Endothelial cell of umbilical vein (primary cell): ENCODE measurements around the gene CHIC2. TPM values are rescaled to one million over a fixed set of nuclear protein-coding genes. Genes with fewer than 3 reads are reported as not detected.

ENCODE experiments used
- BruUV-seq: library from RNA; stranded (reverse); fragments of 400-500 nt; replicated peaks from 2 replicates; lab custom pipeline; 2021; lab: Mats Ljungman, UMichigan
- CTCF ChIA-PET: fragments of 300-600, 350-600 bp; sonication (Branson Sonifier 250); formaldehyde crosslinking; loops from one replicate; lab custom pipeline; 2021; ENCODE audit warnings: antibody characterized with exemption, inconsistent platforms; lab: Charles Lee
- POLR2A ChIA-PET: fragments of 300-600, 350-600 bp; sonication (Branson Sonifier 250); formaldehyde crosslinking; loops from one replicate; lab custom pipeline; 2021; ENCODE audit warnings: antibody characterized with exemption, inconsistent platforms; lab: Charles Lee
- DNase-seq: peaks from one replicate; pipeline ENCODE4 v3.0.0-alpha.2; 2011; ENCODE audit warnings: low read depth, low spot score
- FAIRE-seq: peaks from 2 replicates; lab custom pipeline; 2011; peaks lifted over from hg19 to GRCh38; lab: Jason Lieb, UNC
- H2AFZ ChIP-seq: 2 replicates; pipeline ENCODE4 v1.6.0; 2012; ENCODE audit warnings: low read depth, low read length, control low read depth, inconsistent platforms
- H3K27ac ChIP-seq: 2 replicates; pipeline ENCODE4 v1.5.1; 2011; ENCODE audit warnings: low read depth, mild to moderate bottlenecking, control low read depth, low read length, moderate library complexity; ENCODE audit not compliant: insufficient read depth
- H3K27me3 ChIP-seq, 2 experiments: 2 replicates each; pipeline versions ENCODE4 v1.6.0 to v1.6.1; 2011; ENCODE audit warnings: low read length in 2 of 2, mixed read lengths in 1 of 2; ENCODE audit not compliant: control insufficient read depth in 2 of 2, insufficient read depth in 2 of 2
- H3K36me3 ChIP-seq, 2 experiments: 2 replicates in 1 of 2; 3 replicates in 1 of 2; pipeline ENCODE4 v1.5.1; 2011; ENCODE audit warnings: low read length in 2 of 2, mild to moderate bottlenecking in 1 of 2, moderate library complexity in 1 of 2; ENCODE audit not compliant: control insufficient read depth in 2 of 2, insufficient read depth in 2 of 2; ENCODE audit errors: extremely low read depth in 1 of 2
- H3K4me1 ChIP-seq: 3 replicates; pipeline ENCODE4 v1.5.1; 2011; ENCODE audit warnings: mild to moderate bottlenecking, low read length; ENCODE audit not compliant: control insufficient read depth, insufficient read depth; ENCODE audit errors: extremely low read depth
- H3K4me2 ChIP-seq: 2 replicates; pipeline ENCODE4 v1.6.1; 2011; ENCODE audit warnings: low read length, control low read depth, mixed read lengths; ENCODE audit not compliant: insufficient read depth
- H3K4me3 ChIP-seq, 3 experiments: fragments of 200-600 bp in 1 of 3; sonication (generic), shearing (Covaris generic) in 1 of 3; replicated peaks in 1 of 3; 2 replicates each; pipeline ENCODE4 v1.5.1; 2011 to 2016; ENCODE audit warnings: control low read depth in 3 of 3, low read length in 3 of 3, mild to moderate bottlenecking in 2 of 3, inconsistent platforms in 1 of 3, low read depth in 1 of 3, moderate library complexity in 1 of 3; ENCODE audit not compliant: insufficient read depth in 1 of 3
- H3K79me2 ChIP-seq: 2 replicates; pipeline ENCODE4 v1.6.0; 2012; ENCODE audit warnings: low read length, inconsistent platforms; ENCODE audit not compliant: control insufficient read depth, insufficient read depth
- H3K9ac ChIP-seq: replicated peaks from 2 replicates; pipeline ENCODE3; 2011; ENCODE audit warnings: low read length, control low read depth; ENCODE audit not compliant: insufficient read depth; ENCODE audit errors: extremely low read depth
- H3K9me1 ChIP-seq: replicated peaks from 3 replicates; pipeline ENCODE4 v1.6.0; 2011; ENCODE audit warnings: mild to moderate bottlenecking, low read length; ENCODE audit not compliant: control insufficient read depth, insufficient read depth; ENCODE audit errors: extremely low read depth
- H3K9me3 ChIP-seq: replicated peaks from 2 replicates; pipeline ENCODE4 v1.5.1; 2012; ENCODE audit warnings: low read length, inconsistent platforms; ENCODE audit not compliant: control insufficient read depth, insufficient read depth
- H4K20me1 ChIP-seq: replicated peaks from 2 replicates; pipeline ENCODE3; 2011; ENCODE audit warnings: mild to moderate bottlenecking, low read length; ENCODE audit not compliant: control insufficient read depth, insufficient read depth; ENCODE audit errors: extremely low read depth
- EZH2 ChIP-seq: IDR thresholded peaks from 2 replicates; pipeline ENCODE4 v1.6.1; 2012; ENCODE audit warnings: borderline replicate concordance, low read depth, mild to moderate bottlenecking, moderate library complexity, low read length, inconsistent platforms; ENCODE audit not compliant: severe bottlenecking
- FOS ChIP-seq: IDR thresholded peaks from 2 replicates; pipeline ENCODE4 v1.6.1; 2011; ENCODE audit warnings: mild to moderate bottlenecking, low read length, moderate library complexity, borderline replicate concordance; ENCODE audit not compliant: insufficient read depth
- GATA2 ChIP-seq: IDR thresholded peaks from 2 replicates; pipeline ENCODE4 v1.7.0; 2011; ENCODE audit warnings: low read depth, mild to moderate bottlenecking, moderate library complexity, mixed read lengths, low read length; ENCODE audit not compliant: insufficient read length, insufficient read depth
- JUN ChIP-seq: IDR thresholded peaks from 2 replicates; pipeline ENCODE4 v1.6.1; 2011; ENCODE audit warnings: borderline replicate concordance, low read depth; ENCODE audit not compliant: insufficient read length, insufficient read depth
- MYC ChIP-seq: IDR thresholded peaks from one replicate; pipeline ENCODE4 v1.6.1; 2011; ENCODE audit warnings: mild to moderate bottlenecking, low read depth, low read length
- POLR2A ChIP-seq: IDR thresholded peaks from 2 replicates; pipeline ENCODE4 v1.6.1; 2012; ENCODE audit warnings: low read depth, mild to moderate bottlenecking, control low read depth, low read length
- POLR2AphosphoS5 ChIP-seq: IDR thresholded peaks from 2 replicates; pipeline ENCODE4 v1.6.1; 2012; ENCODE audit warnings: low read depth, mild to moderate bottlenecking, control low read depth, low read length, moderate library complexity; ENCODE audit not compliant: insufficient read depth
- dilution Hi-C: fragments of 300-500 bp; cut with MboI; formaldehyde crosslinking; loops from one replicate; pipeline ENCODE4 v1.15.0; 2019; ENCODE audit warnings: low sequenced_read_pairs; ENCODE audit not compliant: extremely low pct_ligation_motif_present
- intact Hi-C: fragments of 100-400 bp; cut with micrococcal nuclease; formaldehyde crosslinking; loops from one replicate; pipeline ENCODE4 v1.10.0; 2022
- polyA plus RNA-seq, 4 experiments: library from polyadenylated mRNA; depleted of rRNA in 3 of 4; stranded (reverse) in 3 of 4; unstranded in 1 of 4; fragments of >200 nt; gene quantifications; 2 replicates each; pipeline versions ENCODE4 v1.2.1 to v1.2.3, GENCODE V29; 2011 to 2012; ENCODE audit warnings: missing spikeins in 1 of 4
- total RNA-seq: library from RNA; stranded (reverse); gene quantifications from 2 replicates; pipeline ENCODE4 v1.2.3, GENCODE V29; 2021
- TF ChIP-seq, protein P1 (sequence below): IDR thresholded peaks from 2 replicates; pipeline ENCODE4 v1.6.1; 2011; ENCODE audit not compliant: insufficient read depth, insufficient read length
- TF ChIP-seq, protein P2 (sequence below), 2 donors: IDR thresholded peaks; 1 replicate in 1 of 2; 2 replicates in 1 of 2; pipeline ENCODE4 v1.5.1; 2011; ENCODE audit warnings: low read length in 2 of 2, mild to moderate bottlenecking in 2 of 2, moderate library complexity in 2 of 2, control low read depth in 1 of 2, inconsistent platforms in 1 of 2, low read depth in 1 of 2; ENCODE audit not compliant: insufficient read depth in 1 of 2; ENCODE audit errors: extremely low read depth in 1 of 2

Gene CHIC2
- total and polyA plus RNA-seq, 2 donors (not counting 3 experiments of a cell fraction or from before 2014, with no cell fraction given): 27.4 to 43.3 TPM

DNA sequence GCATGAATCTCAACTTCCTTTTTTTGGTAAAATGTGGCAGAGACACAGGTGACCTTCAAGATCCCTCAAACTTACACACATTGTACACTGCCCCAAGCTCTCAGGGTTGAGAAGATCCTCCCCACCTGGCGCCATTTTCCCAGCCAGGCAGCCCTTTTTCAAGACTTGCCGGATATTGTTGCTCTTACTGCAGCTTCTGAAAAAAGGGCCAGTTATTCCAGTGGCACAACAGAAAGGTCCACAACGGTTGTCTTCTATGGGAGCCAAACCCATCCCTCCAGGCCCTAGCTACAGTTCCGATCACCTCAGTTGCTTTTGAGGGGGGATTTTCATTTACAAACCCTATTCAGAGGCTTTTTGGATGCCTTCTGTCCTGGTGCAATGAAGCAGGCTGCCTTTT lies 101.1 kb downstream of the CHIC2 start:
- POLR2A ChIA-PET: no interaction called here
- no peaks in the 10 kb centered on the region for H3K9me3 ChIP-seq
- H3K9ac ChIP-seq: no peak overlapping the region
- H4K20me1 ChIP-seq: no peaks in the 10 kb centered on the region
- intact Hi-C loops (no loop called here), dilution Hi-C loops (no loop called here)
- DNase-seq: no peak
- H3K36me3 ChIP-seq: no peaks in the 10 kb centered on the region
- H2AFZ ChIP-seq: no peak overlapping the region
- no TSS peak for BruUV-seq
- TF ChIP-seq JUN (no peak), GATA2 (no peak), EZH2 (no peak), MYC (no peak), FOS (no peak), POLR2A (no peak), POLR2AphosphoS5 (no peak)
- TF ChIP-seq, protein P1, sequence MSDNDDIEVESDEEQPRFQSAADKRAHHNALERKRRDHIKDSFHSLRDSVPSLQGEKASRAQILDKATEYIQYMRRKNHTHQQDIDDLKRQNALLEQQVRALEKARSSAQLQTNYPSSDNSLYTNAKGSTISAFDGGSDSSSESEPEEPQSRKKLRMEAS: no peak
- TF ChIP-seq, protein P2, sequence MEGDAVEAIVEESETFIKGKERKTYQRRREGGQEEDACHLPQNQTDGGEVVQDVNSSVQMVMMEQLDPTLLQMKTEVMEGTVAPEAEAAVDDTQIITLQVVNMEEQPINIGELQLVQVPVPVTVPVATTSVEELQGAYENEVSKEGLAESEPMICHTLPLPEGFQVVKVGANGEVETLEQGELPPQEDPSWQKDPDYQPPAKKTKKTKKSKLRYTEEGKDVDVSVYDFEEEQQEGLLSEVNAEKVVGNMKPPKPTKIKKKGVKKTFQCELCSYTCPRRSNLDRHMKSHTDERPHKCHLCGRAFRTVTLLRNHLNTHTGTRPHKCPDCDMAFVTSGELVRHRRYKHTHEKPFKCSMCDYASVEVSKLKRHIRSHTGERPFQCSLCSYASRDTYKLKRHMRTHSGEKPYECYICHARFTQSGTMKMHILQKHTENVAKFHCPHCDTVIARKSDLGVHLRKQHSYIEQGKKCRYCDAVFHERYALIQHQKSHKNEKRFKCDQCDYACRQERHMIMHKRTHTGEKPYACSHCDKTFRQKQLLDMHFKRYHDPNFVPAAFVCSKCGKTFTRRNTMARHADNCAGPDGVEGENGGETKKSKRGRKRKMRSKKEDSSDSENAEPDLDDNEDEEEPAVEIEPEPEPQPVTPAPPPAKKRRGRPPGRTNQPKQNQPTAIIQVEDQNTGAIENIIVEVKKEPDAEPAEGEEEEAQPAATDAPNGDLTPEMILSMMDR (IDR thresholded peaks at IDR 0.05; ENCODE audit: extremely low read depth in 1 of 2, insufficient read depth in 1 of 2, low read depth in 1 of 2, low read length in 2 of 2): no peak
- no peak overlapping the region for H3K4me3 ChIP-seq
- FAIRE-seq: no peak
- H3K4me1 ChIP-seq: no peaks in the 10 kb centered on the region
- no peaks in the 10 kb centered on the region for H3K9me1 ChIP-seq
- no peaks in the 10 kb centered on the region for H3K79me2 ChIP-seq
- no peaks in the 10 kb centered on the region for H3K27me3 ChIP-seq
- CTCF ChIA-PET: interaction anchor here (1.5 kb wide), 1 partner anchor 19 kb away, joined by 4 read pairs; no protein-coding TSS in a partner anchor
- H3K4me2 ChIP-seq: no peak overlapping the region
- no peak overlapping the region for H3K27ac ChIP-seq
